Calu3 (cell line): Measurements from ENCODE around the gene MPI. TPM values are rescaled to one million over a fixed set of nuclear protein-coding genes. Genes with fewer than 3 reads are reported as not detected.
A peak's percentile ranks its signal among the peaks of the same experiment; 100 is the strongest.

Experiments
- microRNA-seq: library from miRNA; unstranded; fragments of <30 nt; microRNA quantifications from one replicate; pipeline ENCODE4 v1.2.0, GENCODE V29; 2022
- total RNA-seq: library from RNA; stranded (reverse); gene quantifications from 2 replicates; pipeline ENCODE4 v1.2.3, GENCODE V29; 2022

MPI gene
- total RNA-seq, 1 experiment from 2014 or later, result 63.3 TPM

Small RNAs within 50 kb of the gene (microRNA-seq; reads per million reads assigned to microRNA genes)
- gene MIR6882, result 6.0 reads per million, percentile 20 among the genes with 10 or more reads in this experiment

Other genes starting within 250 kb of the MPI start
- gene EDC3, start 194.0 kb upstream of the MPI start, total RNA-seq, result 65.1 and 70.1 TPM in 2 replicates
- gene CYP1A1, start 164.5 kb upstream of the MPI start, total RNA-seq, result 3.0 and 3.4 TPM in 2 replicates
- gene CYP1A2, start 141.2 kb upstream of the MPI start, total RNA-seq, result not detected in 2 replicates
- gene CSK, start 108.0 kb upstream of the MPI start, total RNA-seq, result 82.6 and 85.1 TPM in 2 replicates
- 0.35 and 1.1 TPM in 2 replicates for gene LMAN1L, start 77.2 kb upstream of the MPI start, total RNA-seq
- gene CPLX3, start 63.4 kb upstream of the MPI start, total RNA-seq, result 0.21 and 0.29 TPM in 2 replicates
- gene ULK3, start 46.9 kb upstream of the MPI start, total RNA-seq, result 33.8 and 42.2 TPM in 2 replicates
- gene SCAMP2, start 16.7 kb upstream of the MPI start, total RNA-seq, result 114 and 115 TPM in 2 replicates
- gene FAM219B, start 16.8 kb downstream of the MPI start, total RNA-seq, result 48.1 and 56.2 TPM in 2 replicates
- 272 and 280 TPM in 2 replicates for gene COX5A, start 48.0 kb downstream of the MPI start, total RNA-seq
- 14.9 and 19.2 TPM in 2 replicates for gene RPP25, start 66.7 kb downstream of the MPI start, total RNA-seq
- 10.7 and 13.6 TPM in 2 replicates for gene SCAMP5, start 105.5 kb downstream of the MPI start, total RNA-seq
- gene PPCDC, start 133.5 kb downstream of the MPI start, total RNA-seq, result 23.4 and 24.4 TPM in 2 replicates